SH-SY5Y (cell line): ENCODE measurements around the gene TSPAN5.

Experiments
- GATA2 ChIP-seq: IDR thresholded peaks from 2 replicates; pipeline ENCODE4 v1.6.1; 2011; ENCODE audit warnings: mild to moderate bottlenecking, low read depth, low read length
- GATA3 ChIP-seq: IDR thresholded peaks from 2 replicates; pipeline ENCODE4 v1.6.1; 2011; ENCODE audit warnings: low read depth, mild to moderate bottlenecking, low read length, moderate library complexity

DNA sequence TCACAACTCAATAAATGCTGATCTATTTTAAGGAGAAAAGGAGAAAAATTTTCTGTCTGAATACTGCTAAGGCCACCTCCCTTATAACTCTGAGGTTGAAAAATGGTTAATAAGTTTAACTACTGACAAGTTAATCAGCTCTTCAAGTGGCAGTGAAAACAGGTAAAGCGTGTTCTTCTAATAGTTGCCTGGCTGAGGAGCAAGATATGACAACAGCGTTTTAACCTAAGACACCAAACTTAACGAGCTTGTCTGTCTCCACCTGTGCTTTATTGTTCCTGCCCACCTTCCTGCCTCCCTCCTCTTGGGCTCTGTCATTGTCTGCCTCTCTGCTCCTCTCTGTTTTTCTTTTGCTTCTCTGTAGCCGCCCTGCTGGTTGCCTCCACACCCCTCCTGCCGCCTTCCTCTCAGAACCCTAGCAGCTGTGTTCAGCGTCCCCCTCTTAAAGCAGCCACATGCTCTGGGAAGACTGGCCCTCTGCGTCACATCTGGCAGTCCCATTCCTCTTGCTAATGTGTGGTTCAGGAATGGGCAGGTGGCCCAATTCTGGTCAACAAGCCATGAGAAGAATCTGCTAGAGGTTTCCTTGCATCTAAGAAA, 4.3 kb upstream of the TSPAN5 start:
- TF ChIP-seq GATA3 (no peak), GATA2 (no peak)
